GM06990 (cell line): ENCODE results near the gene PRKCE.

Experiments used
- DNase-seq: peaks from one replicate; pipeline ENCODE4 v3.0.0-alpha.2; 2011; ENCODE audit not compliant: insufficient read length; ENCODE audit errors: extremely low read depth
- H3K27me3 ChIP-seq: replicated peaks from 2 replicates; pipeline ENCODE4 v1.6.0; 2011; ENCODE audit warnings: low read length; ENCODE audit not compliant: control insufficient read depth, insufficient read depth
- H3K36me3 ChIP-seq: 2 replicates; pipeline ENCODE4 v1.5.1; 2011; ENCODE audit warnings: low read length; ENCODE audit not compliant: control insufficient read depth, insufficient read depth
- H3K4me3 ChIP-seq: replicated peaks from 2 replicates; pipeline ENCODE4 v1.5.1; 2011; ENCODE audit warnings: low read depth, mild to moderate bottlenecking, control low read depth, low read length
- TF ChIP-seq, protein P1 (sequence below): IDR thresholded peaks from 2 replicates; pipeline ENCODE4 v1.5.1; 2011; ENCODE audit warnings: low read length, control low read depth, mild to moderate bottlenecking, inconsistent platforms; ENCODE audit not compliant: insufficient read depth, poor library complexity, severe bottlenecking

The PRKCE gene

DNA sequence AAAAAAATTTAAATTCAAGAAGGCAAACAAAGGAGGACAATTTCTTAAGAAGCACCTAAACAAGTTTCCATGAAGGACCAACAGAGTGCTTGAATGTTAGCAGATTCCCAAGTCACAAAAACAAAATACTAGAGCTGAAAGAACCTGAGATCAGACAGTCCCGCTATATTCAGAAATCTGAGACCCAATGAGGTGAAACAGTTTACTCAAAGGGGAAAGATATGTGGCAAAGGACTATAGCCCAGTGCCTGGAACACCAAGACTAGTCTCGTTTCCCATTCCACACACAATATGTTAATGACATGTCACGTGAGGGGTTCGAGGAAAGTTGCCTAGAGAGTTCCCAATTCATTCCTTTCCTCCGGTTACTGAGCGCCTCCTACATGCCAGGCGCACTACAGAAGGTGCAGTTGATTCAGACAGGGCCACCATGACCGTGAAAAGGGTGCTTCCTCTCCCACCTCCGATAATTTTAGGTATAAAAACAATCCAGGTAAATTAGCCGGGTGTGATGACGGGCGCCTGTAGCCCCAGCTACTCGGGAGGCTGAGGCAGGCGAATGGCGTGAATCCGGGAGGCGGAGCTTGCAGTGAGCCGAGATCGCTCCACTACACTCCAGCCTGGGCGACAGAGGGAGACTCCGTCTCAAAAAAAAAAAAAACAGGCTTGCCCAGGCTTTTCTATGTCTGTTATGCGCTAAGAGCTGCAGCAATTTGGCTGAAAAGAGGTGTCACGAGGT lies 41.0 kb upstream of the PRKCE start:
- no peaks in the 10 kb centered on the region for H3K27me3 ChIP-seq
- TF ChIP-seq, protein P1, sequence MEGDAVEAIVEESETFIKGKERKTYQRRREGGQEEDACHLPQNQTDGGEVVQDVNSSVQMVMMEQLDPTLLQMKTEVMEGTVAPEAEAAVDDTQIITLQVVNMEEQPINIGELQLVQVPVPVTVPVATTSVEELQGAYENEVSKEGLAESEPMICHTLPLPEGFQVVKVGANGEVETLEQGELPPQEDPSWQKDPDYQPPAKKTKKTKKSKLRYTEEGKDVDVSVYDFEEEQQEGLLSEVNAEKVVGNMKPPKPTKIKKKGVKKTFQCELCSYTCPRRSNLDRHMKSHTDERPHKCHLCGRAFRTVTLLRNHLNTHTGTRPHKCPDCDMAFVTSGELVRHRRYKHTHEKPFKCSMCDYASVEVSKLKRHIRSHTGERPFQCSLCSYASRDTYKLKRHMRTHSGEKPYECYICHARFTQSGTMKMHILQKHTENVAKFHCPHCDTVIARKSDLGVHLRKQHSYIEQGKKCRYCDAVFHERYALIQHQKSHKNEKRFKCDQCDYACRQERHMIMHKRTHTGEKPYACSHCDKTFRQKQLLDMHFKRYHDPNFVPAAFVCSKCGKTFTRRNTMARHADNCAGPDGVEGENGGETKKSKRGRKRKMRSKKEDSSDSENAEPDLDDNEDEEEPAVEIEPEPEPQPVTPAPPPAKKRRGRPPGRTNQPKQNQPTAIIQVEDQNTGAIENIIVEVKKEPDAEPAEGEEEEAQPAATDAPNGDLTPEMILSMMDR = peak; percentile 34
- H3K36me3 ChIP-seq = no peaks in the 10 kb centered on the region
- peak overlapping the region; percentile 87 for H3K4me3 ChIP-seq
- peak; percentile 47 for DNase-seq

DNA sequence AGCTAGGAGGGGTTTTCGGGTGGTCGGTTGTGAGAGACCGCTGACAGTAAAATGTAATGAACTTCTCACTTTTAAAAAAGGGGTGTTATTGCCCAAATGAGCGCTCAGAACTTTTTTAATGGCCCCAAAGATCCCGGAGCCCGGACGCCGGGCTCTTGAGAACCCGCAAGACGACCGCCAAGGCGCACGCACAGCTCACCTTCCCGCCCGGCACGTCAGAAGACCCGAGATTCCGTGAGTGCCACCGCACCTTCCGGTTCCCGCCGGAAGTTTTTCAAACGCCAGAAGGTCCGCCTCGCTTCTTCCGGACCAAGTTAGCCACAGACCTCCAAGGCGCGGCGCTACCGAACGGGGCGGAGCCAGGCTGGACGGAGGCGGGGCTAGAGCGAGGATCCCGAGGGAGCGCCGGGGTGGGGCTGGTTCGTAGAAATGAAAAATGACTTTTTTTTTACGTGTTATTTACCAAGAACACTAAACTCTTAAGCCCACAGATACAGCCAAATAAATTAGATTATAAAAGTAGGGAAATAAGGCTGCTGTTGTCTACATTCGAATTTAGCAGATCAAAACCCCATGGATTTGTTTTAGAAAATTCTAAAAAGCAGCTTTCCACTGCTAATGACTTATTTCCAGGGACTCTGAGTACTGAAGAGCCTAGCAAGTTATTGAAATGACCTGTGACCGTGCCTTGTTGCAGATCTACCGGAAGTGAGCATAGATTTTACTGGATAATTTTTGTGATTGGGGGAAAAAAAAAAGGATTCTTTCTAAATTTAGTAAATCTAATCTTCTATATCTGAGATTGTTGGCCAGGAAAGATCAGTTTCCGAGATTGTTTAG lies 40.2 kb upstream of the PRKCE start, which contains the start of gene SRBD1:
Gene SRBD1 (minus strand): TSS at position 248 of the 840 bp plus-strand sequence. CDS start 5,826 bp downstream, outside the sequence.
- H3K36me3 ChIP-seq = no peaks in the 10 kb centered on the region
- TF ChIP-seq, protein P1 = no peak
- H3K27me3 ChIP-seq = no peaks in the 10 kb centered on the region
- peak within 1 kb of the TSS; percentile 87 for H3K4me3 ChIP-seq
- DNase-seq = peak; percentile 94

DNA sequence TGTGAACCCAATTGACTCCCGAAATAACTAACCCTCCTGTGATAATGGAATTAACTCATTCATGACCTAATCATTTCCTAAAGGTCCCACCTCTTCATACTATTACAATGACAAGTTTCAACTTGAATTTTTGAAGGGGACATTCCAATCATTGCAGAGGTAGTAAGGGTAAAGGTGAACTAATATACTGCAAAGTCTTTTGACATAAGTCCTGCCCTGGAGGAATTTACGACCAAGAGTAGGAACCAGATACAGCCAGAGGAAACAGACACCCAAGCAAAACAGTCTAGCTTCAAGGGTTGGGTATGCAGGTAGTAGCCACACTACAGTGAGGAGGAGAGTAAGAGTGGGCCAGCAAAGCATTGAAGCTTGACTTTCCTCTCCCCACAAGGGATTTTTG lies 39.2 kb upstream of the PRKCE start:
- peak; percentile 8 for DNase-seq
- TF ChIP-seq, protein P1 = no peak
- no peak overlapping the region for H3K4me3 ChIP-seq
- no peaks in the 10 kb centered on the region for H3K27me3 ChIP-seq
- no peaks in the 10 kb centered on the region for H3K36me3 ChIP-seq

DNA sequence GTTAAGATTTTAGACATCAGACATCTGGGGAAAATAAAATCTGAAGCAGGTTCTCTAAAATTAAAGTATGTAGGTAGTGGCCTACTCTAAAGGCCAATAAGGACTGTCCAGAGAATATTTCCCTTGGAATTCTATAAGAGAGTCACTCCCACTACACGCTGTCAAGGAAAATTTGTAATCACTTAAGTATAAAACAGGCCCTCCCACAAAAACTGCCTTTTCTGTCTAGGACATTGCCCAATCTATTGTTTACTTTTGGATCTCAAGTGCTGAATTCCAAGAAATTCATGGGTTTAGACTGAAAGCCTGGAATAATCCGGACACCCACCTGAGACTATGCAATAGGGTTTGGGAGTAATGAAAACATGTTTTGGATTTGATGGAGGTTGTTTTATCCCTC lies 38.7 kb upstream of the PRKCE start:
- no peak for DNase-seq
- H3K36me3 ChIP-seq = no peaks in the 10 kb centered on the region
- no peaks in the 10 kb centered on the region for H3K27me3 ChIP-seq
- TF ChIP-seq, protein P1 = no peak
- no peak overlapping the region for H3K4me3 ChIP-seq

DNA sequence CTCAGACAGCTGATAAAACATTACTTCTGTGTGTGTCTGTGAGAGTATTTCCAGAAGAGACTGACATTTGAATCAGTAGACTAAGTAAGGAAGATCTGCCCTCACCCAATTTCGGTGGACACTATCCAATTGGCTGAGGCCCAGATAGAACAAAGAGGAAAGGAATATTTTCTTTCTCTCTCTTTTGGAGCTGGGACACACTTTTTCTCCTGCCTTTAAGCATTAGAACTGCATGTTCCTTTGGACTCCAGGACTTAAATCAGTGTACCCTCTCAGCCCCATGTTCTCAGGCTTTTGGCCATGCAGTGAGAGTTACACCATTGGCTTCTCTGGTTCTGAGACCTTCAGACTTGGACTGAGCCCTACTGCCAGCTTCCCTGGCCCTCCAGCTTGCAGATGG lies 37.1 kb upstream of the PRKCE start:
- no peak overlapping the region for H3K4me3 ChIP-seq
- no peaks in the 10 kb centered on the region for H3K36me3 ChIP-seq
- TF ChIP-seq, protein P1 = no peak
- H3K27me3 ChIP-seq = no peaks in the 10 kb centered on the region
- no peak for DNase-seq
